Measurements from ENCODE around the gene GYG2.
"Not testable (repeated sequence)": the region's sequence is repeated elsewhere in the genome, so short reads cannot be mapped to it uniquely, and the experiment has no call there.

Gene GYG2

DNA sequence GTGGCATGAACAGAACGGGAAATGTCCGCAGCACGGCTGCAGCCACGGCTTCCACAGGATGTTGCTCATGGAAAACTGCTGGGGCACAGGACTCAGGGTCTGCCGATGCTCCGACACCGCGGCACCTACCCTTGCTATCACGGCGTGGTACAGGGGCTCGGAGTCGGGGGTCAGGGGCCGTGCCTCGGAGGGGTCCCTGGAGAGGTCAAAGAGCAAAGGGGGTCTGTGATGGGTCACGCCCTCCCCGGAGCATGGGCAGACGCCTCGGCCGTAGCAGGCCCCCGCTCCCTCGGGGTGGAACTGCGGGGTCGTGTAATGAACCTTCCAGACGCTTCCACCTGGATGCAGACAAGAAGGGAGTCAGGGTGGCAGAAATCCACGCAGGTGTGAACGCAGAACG, 78.6 kb downstream of the GYG2 start:
- no peak for DNase-seq

DNA sequence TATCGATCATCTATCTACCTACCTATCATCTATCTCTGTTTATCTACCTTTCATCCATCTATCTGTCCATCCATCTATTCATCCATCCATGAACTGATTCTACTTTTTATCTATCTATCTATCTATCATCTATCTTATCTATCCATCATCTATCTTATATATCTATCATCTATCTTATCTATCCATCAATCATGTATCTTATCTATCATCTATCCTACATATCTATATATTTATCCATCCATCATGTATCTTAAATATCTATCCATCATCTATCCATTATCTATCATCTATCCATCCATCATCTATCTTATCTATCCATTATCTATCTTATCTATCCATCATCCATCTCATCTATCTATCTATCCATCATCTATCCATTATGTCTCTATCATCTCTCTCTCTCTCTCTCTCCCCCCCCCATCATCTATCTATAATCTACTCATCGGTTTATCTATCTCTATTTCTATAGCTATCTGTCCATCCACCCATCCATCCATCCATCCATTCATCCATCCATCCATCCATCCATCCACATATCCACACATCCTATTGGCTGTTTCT, 79.5 kb downstream of the GYG2 start:
- no peak for DNase-seq

DNA sequence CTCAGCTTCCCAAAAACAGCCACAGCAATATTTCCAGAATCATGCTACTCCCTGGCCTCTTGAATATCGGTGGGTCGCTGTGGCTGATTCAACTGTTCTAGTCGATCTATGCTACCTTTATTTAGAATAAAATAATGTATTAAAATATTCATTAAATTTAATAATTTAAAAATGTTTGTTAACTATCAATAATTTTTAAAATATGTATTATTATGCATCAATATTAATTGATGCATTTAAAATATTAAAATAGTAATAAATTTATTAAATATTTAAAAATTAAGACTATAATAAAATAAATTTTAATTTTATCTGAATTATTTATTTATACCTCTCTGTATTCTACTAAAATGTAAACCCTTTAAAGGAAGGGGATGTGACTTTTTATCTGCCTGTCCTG, 81.4 kb downstream of the GYG2 start:
- DNase-seq = no peak

DNA sequence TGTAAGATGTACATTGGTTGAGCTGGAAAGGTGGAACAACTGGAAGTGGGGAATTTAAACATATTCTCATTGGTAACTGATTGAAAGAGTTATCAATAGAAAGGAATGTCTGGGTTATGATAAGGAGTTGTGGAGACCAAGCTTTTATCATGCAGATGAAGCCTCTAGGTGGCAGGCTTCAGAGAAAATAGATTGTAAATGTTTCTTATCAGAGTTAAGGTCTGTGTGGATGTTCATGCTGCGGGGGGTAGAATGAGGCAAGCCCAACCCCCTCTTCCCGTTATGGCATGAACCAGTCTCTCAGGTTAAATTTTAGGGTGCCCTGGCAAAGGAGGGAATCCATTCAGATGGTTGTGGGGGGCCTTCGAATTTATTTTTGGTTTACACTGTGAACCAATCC, 84.4 kb downstream of the GYG2 start:
- no peak for DNase-seq

DNA sequence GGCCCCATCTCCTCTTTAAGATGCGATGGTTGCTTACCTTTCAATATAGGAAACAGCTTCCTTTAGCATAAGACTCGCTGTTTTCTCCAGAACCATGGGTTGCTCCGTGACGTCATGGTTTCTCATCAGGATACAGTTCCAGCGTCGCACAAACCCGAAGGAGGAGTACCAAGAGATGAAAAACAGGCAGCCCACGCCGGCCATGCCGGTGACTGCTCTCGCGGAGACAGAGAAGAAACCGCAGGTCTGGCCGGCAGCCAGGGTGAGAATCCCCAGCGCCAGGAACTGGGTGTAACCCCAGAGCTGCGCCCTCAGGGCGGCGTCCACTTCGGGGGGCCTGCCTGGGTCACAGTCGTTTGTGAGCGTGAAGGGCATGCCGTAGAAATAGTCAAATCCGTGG, 89.0 kb downstream of the GYG2 start:
- no peak for DNase-seq

DNA sequence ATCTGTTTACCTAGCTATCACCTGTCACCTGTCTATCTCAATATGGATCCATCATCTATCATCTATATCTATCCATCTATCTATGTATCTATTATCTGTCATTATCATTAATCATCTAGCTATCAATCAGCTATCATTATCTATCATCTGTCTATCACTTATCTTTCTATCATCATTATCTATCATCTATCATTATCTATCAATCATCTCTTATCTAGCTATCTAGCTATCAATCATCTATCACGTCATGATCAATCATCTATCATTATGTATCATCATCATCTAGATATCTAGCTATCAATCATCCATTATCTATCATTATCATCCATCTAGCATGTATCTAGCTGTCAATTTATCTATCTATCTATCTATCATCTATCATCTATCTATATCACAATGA, 92.5 kb downstream of the GYG2 start:
- no peak for DNase-seq

DNA sequence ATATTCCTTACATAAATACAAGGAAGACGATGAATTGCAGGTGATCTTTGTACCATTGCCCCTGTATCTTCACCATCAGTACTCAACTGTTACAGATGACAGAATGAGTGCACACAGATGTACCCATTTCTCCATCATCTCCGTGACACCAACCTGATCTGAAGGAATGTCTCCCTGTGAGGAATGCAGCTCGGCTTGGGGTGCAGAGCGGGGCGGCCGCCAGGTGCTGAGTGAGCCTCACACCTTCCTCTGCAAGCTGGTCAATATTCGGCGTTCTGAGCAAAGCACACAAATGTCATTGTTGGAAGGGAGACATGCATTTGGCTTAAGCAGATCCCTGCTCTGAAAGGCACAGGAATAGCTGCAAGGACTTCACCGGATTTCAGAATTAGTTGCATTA, 93.0 kb downstream of the GYG2 start:
- no peak for DNase-seq

DNA sequence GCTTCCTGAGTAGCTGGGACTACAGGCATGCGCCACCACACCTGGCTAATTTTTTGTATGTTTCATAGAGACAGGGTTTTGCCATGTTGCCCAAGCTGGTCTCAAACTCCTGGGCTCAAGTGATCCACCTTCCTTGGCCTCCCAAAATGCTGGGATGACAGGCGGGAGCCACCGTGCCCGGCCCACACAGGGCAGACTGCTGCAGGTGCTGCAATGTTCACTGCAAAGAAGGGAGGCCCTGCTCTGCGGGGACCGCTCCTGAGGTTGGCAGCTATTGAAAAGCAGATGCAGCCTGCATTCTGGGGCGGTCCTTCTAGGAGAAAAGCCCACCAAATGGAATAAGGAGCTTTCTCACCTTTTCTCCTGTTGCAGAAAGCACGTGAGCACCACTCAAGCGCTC, 95.4 kb downstream of the GYG2 start:
- DNase-seq = no peak

DNA sequence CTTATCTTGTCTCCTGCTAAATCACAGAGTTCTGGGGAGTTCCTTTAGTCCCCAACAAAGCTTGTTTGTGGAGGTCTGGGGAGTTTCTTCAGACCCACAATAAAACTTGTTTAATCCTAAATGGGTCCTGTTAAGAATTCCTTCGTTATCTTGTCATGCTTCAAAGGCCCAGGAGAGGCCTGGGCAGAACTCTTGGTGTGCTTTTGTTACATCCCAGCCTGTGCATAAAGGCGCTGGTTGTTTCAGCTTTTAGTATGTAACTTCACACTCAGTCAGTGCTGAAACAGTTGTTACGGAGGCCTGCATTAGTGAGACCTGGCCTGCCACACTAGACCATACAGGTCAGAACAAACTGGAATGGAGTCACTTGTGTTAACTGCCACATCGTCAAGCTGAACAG, 97.5 kb downstream of the GYG2 start:
- DNase-seq = not testable (repeated sequence)

DNA sequence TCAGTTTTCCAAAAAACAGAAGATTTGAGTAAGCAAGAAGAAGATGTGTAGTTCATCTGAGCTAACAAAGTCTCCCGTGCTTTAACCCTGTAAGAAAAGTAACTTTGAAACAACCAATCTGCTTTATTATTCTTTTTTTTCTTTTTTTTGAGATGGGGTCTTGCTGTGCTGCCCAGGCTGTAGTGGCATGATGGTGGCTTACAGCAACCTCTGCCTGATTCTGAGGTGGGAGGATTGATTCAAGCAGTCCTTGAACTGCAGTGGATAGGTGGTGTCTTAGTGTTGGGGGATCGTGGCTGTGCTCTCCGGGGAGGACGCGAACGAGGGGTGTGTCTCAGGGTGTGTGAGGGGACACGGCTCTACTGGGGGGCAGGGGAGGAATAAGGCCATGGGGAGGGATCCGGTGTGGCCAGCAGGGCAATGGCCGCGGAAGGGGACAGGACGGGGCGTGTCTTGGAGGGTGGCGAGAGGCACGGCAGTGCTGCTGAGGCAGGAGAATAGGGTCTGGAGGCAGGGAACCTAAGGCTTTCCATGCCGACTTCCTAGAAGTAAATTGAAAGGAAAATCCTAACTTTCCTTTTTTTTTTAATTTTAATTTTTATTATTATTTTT, 98.0 kb downstream of the GYG2 start:
- no peak for DNase-seq

DNA sequence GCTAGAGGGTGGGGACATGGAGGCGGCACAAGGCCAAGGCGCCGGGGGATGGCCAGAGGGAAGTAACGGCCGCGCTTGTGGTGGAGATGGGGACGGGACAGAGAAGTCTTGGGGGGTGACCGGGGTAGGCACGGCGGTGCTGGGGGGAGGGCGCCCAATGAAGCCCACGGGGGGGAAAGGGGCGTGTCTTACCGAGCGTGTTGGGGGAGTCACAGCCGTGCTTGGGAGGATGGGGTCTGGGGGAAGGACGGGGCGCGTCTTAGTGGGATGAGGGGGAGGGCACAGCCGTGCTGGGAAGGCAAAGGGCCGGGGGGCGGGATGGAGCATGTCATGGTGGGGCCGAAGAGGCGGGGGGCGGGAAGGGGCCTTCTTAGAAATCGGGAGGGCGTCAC, 99.5 kb downstream of the GYG2 start:
- peak in 7 of 14 donors; percentile 18 to 63 (median 36) for DNase-seq

DNA sequence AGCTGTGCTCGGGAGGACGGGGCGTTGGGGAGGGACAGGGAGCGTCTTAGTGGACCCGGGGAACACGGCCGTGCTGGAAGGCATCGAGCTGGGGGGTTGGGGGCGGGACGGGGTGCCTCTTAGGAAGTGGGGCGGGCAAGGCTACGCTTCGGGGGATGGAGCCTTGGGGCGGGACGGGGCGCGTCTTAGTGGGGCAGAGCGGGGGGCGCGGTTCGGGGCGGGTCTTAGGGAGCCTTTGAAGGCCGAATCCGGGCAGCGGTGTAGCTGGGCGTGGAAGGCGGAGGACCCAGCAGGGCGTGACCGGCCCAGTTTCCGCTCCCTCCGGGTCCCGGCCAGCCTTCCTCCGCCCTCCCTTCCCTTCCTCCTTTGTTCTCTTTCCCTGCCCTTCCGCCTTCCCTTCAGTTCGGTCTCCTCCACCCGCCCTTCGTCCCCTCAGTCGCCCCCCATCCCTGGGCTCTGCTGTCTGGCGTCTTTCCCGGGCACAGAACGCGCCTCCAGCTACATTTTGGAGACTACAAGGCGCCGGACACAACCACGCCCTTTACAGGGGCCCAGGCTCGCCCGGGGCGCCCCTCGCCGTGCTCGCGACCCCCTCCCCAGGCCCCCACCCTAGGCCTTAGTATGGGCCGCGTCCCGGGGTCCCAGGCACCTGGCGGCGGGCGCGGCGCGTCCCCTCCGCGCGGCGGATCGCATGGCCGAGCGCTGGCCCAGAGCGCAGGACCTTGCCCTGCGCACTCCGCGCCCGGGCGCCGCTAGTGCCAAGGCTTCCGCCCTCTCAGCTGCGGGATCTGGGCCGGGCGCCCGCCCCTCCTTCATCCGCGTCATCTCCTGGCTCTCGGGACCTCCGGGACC, 100.1 kb downstream of the GYG2 start, which contains the start of gene ARSD:
Gene ARSD (minus strand): TSS at position 757 of the 852 bp plus-strand sequence. CDS start 64 bp downstream, at position 693.
- DNase-seq = peak in 12 of 14 donors; percentile 1 to 77 (median 48)

DNA sequence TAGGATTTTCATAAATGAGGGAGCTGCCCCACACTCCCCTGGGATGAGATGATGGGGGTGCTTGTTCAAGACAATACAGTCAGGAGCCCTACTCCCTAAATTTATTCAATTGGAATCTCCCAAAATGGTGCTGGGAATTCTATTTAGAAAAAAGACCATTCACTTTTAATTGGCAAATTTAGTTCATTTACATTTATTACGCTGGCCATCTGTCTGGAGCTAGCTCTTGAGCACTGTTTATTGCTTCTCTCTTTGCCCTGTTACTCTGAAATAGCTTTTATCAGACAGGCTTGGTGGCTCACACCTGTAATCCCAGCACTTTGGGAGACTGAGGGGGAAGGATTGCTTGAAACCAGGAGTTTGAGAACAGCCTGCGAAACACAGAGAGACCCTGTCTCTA, 102.4 kb downstream of the GYG2 start:
- no peak for DNase-seq

DNA sequence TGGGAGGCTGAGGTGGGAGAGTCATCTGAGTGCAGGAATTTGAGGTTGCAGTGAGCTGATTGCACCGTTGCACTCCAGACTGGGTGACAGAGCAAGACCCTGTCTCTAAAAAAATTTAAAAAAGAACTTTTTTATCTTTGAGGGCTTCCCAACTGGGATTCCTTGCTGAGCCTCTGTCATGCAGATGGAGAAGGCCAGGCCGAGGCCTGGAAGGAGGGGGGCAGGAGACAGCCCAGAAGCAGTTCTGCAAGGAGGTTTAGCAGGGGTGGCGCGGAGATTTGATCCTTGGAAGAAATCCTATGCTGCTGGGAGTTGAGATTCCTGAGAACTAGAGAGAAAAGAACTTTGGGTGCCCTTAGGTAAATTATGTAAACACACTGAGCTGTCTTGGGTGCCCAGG, 102.9 kb downstream of the GYG2 start:
- DNase-seq = no peak
